Measurements from ENCODE around the gene HEATR9. TPM values are rescaled to one million over a fixed set of nuclear protein-coding genes. Genes with fewer than 3 reads are reported as not detected.

HEATR9 gene
- total RNA-seq, 1 donor from 2014 or later = 0.17 TPM

DNA sequence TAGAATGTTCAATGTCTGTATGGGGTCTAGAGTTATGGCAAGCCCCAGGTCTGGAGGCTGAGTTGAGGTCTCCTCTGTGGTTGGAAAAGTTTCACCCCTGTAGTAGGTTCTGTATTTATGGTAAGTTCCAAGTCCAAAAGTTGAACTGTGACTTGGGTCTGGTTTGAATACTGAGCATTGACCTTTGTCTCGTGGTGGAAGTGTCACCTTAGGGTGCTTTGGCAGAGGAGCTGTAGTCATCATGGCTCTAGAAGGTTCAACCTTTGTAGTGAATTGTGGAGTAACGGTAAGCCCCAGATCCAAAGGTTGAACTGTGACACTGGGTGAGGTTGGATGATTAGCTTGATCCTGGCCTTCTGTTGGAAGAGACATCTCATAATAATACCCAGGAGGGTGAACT, 44.3 kb upstream of the HEATR9 start:
- no peaks in the 10 kb centered on the region for H3K36me3 ChIP-seq
- H3K4me3 ChIP-seq = no peak overlapping the region
- DNase-seq (no peak), ATAC-seq (no peak)
- H3K4me1 ChIP-seq = no peaks in the 10 kb centered on the region
- H3K27me3 ChIP-seq = no peaks in the 10 kb centered on the region
- TF ChIP-seq, protein P1, sequence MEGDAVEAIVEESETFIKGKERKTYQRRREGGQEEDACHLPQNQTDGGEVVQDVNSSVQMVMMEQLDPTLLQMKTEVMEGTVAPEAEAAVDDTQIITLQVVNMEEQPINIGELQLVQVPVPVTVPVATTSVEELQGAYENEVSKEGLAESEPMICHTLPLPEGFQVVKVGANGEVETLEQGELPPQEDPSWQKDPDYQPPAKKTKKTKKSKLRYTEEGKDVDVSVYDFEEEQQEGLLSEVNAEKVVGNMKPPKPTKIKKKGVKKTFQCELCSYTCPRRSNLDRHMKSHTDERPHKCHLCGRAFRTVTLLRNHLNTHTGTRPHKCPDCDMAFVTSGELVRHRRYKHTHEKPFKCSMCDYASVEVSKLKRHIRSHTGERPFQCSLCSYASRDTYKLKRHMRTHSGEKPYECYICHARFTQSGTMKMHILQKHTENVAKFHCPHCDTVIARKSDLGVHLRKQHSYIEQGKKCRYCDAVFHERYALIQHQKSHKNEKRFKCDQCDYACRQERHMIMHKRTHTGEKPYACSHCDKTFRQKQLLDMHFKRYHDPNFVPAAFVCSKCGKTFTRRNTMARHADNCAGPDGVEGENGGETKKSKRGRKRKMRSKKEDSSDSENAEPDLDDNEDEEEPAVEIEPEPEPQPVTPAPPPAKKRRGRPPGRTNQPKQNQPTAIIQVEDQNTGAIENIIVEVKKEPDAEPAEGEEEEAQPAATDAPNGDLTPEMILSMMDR (IDR thresholded peaks at IDR 0.05) = no peak
- intact Hi-C loops (cut with DNase I) = no loop called here
- no peak overlapping the region for H3K27ac ChIP-seq
- H3K9me3 ChIP-seq = no peaks in the 10 kb centered on the region

- no peak for DNase-seq
- Histone ChIP-seq H3K4me3 (no peak overlapping the region), H3K27me3 (no peaks in the 10 kb centered on the region), H3K36me3 (no peaks in the 10 kb centered on the region), H3K4me1 (no peaks in the 10 kb centered on the region), H3K9me3 (no peaks in the 10 kb centered on the region), H3K27ac (no peak overlapping the region)
- TF ChIP-seq, protein P1 (IDR thresholded peaks at IDR 0.05) = no peak
- ATAC-seq = no peak
- intact Hi-C loops (cut with DNase I) = no loop called here
Observed at GRCh38 chr17:35912339-35912912, 43.7 kb upstream of the HEATR9 start.

- no peak overlapping the region for H3K4me3 ChIP-seq
- DNase-seq = no peak
Observed at GRCh38 chr17:35909408-35909807, 40.7 kb upstream of the HEATR9 start.

DNA sequence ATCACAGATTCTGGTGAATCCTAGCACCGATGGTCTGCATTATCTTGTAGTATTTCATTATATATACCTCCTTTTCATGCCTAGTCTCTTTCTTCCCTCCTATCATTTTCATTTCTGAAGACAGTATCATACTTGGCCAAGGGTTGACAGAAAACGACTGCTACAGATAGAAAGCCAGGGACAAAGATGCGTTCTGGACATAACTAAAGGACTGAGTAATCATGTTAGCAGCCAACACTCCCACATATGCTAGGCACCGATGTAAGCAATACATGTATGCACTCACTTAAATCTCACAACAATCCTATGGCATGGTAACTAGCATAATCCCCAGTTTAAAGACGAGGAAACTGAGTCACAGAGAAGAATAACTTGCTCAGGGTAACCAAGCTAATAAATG, 39.0 kb upstream of the HEATR9 start:
- H3K4me1 ChIP-seq = no peaks in the 10 kb centered on the region
- intact Hi-C loops (cut with DNase I) = no loop called here
- H3K27ac ChIP-seq = no peak overlapping the region
- TF ChIP-seq, protein P1 (IDR thresholded peaks at IDR 0.05) = no peak
- H3K27me3 ChIP-seq = no peaks in the 10 kb centered on the region
- no peak overlapping the region for H3K4me3 ChIP-seq
- DNase-seq (no peak), ATAC-seq (no peak)
- H3K9me3 ChIP-seq = no peaks in the 10 kb centered on the region
- no peaks in the 10 kb centered on the region for H3K36me3 ChIP-seq

More at GRCh38 chr17:35909408-35909807, 40.7 kb upstream of the HEATR9 start:
- H3K36me3 ChIP-seq = no peaks in the 10 kb centered on the region
- H3K9me3 ChIP-seq = no peaks in the 10 kb centered on the region
- no peak overlapping the region for H3K27ac ChIP-seq
- TF ChIP-seq, protein P1 (IDR thresholded peaks at IDR 0.05) = no peak
- ATAC-seq = no peak
- H3K27me3 ChIP-seq = no peaks in the 10 kb centered on the region
- no peaks in the 10 kb centered on the region for H3K4me1 ChIP-seq
- intact Hi-C loops (cut with DNase I) = no loop called here

GRCh38 chr17:35906926-35907637, 38.4 kb upstream of the HEATR9 start:
- no peaks in the 10 kb centered on the region for H3K36me3 ChIP-seq

More at GRCh38 chr17:35906926-35907637, 38.4 kb upstream of the HEATR9 start:
- Histone ChIP-seq H3K27me3 (no peaks in the 10 kb centered on the region), H3K4me1 (no peaks in the 10 kb centered on the region), H3K27ac (no peak overlapping the region), H3K4me3 (no peak overlapping the region), H3K9me3 (no peaks in the 10 kb centered on the region)
- no peak for ATAC-seq
- intact Hi-C loops (cut with DNase I) = no loop called here
- DNase-seq = no peak
- TF ChIP-seq, protein P1 (IDR thresholded peaks at IDR 0.05) = no peak
